ENCODE data around the gene PLCG1.

- TF ChIP-seq CTCF (conservative IDR thresholded peaks at IDR 0.05) (no peak), EZH2 (IDR thresholded peaks at IDR 0.05; ENCODE audit: low read depth) (no peak)
Observed at GRCh38 chr20:41150664-41151063, 13.3 kb downstream of the PLCG1 start.
